Activated CD4-positive, alpha-beta T cell treated with anti-CD3 and anti-CD28 coated beads for 24 hours (primary cell): ENCODE data around the gene KIF18A.
"Not testable (repeated sequence)": the region's sequence is repeated elsewhere in the genome, so short reads cannot be mapped to it uniquely, and the experiment has no call there.

Source experiments
- DNase-seq, 2 donors: peaks; one replicate each; pipeline ENCODE4 v3.0.0-alpha.2; 2020; ENCODE audit warnings: low read depth in 2 of 2

The KIF18A gene

GRCh38 chr11:28106353-28107043 lies 1.5 kb downstream of the KIF18A start:
- no peak for DNase-seq

GRCh38 chr11:28105869-28106268 lies 2.1 kb downstream of the KIF18A start:
- no peak for DNase-seq

GRCh38 chr11:28104984-28105383 lies 3.0 kb downstream of the KIF18A start:
- no peak for DNase-seq

- DNase-seq = no peak
Observed at GRCh38 chr11:28104425-28104824, 3.5 kb downstream of the KIF18A start.

- not testable (repeated sequence) for DNase-seq
Observed at GRCh38 chr11:28102300-28102699, 5.7 kb downstream of the KIF18A start.

GRCh38 chr11:28100665-28101064 lies 7.3 kb downstream of the KIF18A start:
- DNase-seq = no peak

- no peak for DNase-seq
Observed at GRCh38 chr11:28099715-28100114, 8.2 kb downstream of the KIF18A start.

- no peak for DNase-seq
Observed at GRCh38 chr11:28098257-28098656, 9.7 kb downstream of the KIF18A start.

- DNase-seq = no peak
Observed at GRCh38 chr11:28092786-28093185, 15.2 kb downstream of the KIF18A start.

- DNase-seq = no peak
Observed at GRCh38 chr11:28090052-28090749, 17.8 kb downstream of the KIF18A start.

- DNase-seq = no peak
Observed at GRCh38 chr11:28089378-28089777, 18.6 kb downstream of the KIF18A start.

GRCh38 chr11:28087693-28088092 lies 20.3 kb downstream of the KIF18A start:
- not testable (repeated sequence) for DNase-seq

GRCh38 chr11:28087192-28087591 lies 20.8 kb downstream of the KIF18A start:
- DNase-seq = not testable (repeated sequence)

- no peak for DNase-seq
Observed at GRCh38 chr11:28086569-28086968, 21.4 kb downstream of the KIF18A start.

GRCh38 chr11:28083118-28083517 lies 24.8 kb downstream of the KIF18A start:
- no peak for DNase-seq

- no peak for DNase-seq
Observed at GRCh38 chr11:28077521-28077920, 30.4 kb downstream of the KIF18A start.

- DNase-seq = no peak
Observed at GRCh38 chr11:28072321-28072720, 35.6 kb downstream of the KIF18A start.

GRCh38 chr11:28071305-28071704 lies 36.7 kb downstream of the KIF18A start:
- DNase-seq = no peak

GRCh38 chr11:28058333-28058732 lies 49.6 kb downstream of the KIF18A start:
- no peak for DNase-seq

- DNase-seq = no peak
Observed at GRCh38 chr11:28054821-28055220, 53.1 kb downstream of the KIF18A start.

- DNase-seq = no peak
Observed at GRCh38 chr11:28049338-28050216, 58.4 kb downstream of the KIF18A start.

GRCh38 chr11:28048812-28049211 lies 59.1 kb downstream of the KIF18A start:
- DNase-seq = no peak
